A673 (cell line): ENCODE results near the gene C8G.

Source experiments
- EZH2 ChIP-seq: fragments of 200-600 bp; sonication (generic); IDR thresholded peaks from 2 replicates; pipeline ENCODE4 v1.6.1; 2017; ENCODE audit warnings: borderline replicate concordance, low read depth, mild to moderate bottlenecking, mixed read lengths, antibody characterized with exemption, low read length; ENCODE audit not compliant: poor library complexity, severe bottlenecking
- TF ChIP-seq, protein P1 (sequence below): fragments of 300-800, 200-600 bp; sonication (generic); conservative IDR thresholded peaks from 2 replicates; pipeline ENCODE4 v1.5.1; 2017; ENCODE audit warnings: low read depth, mild to moderate bottlenecking, antibody characterized with exemption, low read length, moderate library complexity, mixed read lengths

DNA sequence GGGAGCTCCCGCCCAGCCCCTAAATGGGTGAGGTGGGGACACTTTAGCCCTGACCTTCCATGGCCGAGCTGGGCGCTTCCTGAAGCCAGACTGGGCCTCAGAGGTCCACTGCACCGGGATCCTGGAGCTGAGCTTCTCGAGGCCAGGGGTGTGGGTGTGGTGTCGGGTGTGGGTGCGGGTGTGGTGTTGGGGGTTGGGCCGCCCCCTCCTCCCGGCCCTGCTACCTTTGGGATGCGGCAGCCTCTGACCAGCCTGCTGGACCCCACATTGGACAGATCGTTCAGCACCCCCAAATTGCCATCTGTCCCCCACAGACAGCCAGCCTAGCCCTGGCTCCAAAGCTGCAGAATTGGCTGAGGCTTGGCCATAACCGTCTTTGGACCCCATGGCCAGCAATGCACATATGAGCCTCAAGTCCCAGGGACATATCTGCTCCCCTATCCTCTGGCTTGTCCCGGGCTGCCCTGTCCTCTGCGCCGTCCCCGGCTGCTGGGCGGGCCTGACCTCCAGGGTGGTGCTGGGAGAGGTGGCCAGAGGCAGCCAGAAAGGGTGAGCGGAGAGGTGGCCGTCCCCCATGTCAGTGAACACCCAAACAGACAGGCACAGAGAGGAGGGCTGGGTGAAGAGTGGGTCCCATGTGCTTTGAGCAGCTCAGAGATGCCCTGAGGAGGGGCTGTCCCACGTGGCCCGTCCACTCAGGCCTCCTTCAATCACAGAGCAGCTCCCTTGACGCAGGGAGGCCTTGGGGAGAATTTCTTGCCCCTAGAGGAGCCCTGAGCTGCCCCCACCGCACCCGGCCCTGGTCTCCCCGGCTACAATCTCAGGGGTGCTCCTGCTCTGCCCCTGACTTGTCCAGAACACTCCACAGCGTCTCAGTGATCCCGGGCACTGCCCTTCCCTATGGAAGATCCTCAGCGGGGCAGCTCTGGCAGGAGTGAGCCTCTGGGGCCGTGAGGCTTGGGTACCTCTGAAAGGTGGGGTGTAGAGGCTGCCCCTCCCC, 28.9 kb downstream of the C8G start:
- no peak for TF ChIP-seq EZH2
- TF ChIP-seq, protein P1, sequence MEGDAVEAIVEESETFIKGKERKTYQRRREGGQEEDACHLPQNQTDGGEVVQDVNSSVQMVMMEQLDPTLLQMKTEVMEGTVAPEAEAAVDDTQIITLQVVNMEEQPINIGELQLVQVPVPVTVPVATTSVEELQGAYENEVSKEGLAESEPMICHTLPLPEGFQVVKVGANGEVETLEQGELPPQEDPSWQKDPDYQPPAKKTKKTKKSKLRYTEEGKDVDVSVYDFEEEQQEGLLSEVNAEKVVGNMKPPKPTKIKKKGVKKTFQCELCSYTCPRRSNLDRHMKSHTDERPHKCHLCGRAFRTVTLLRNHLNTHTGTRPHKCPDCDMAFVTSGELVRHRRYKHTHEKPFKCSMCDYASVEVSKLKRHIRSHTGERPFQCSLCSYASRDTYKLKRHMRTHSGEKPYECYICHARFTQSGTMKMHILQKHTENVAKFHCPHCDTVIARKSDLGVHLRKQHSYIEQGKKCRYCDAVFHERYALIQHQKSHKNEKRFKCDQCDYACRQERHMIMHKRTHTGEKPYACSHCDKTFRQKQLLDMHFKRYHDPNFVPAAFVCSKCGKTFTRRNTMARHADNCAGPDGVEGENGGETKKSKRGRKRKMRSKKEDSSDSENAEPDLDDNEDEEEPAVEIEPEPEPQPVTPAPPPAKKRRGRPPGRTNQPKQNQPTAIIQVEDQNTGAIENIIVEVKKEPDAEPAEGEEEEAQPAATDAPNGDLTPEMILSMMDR: no peak
